Choroid plexus epithelial cell (primary cell): ENCODE results near the gene NAA30.
"Not testable (repeated sequence)": the region's sequence is repeated elsewhere in the genome, so short reads cannot be mapped to it uniquely, and the experiment has no call there.

Experiments used
- DNase-seq: peaks from one replicate; pipeline ENCODE4 v3.0.0-alpha.2; 2010; ENCODE audit warnings: low read depth
- H3K4me3 ChIP-seq: 2 replicates; pipeline ENCODE4 v1.5.1; 2011; ENCODE audit warnings: low read depth, mild to moderate bottlenecking, control low read depth, low read length, moderate library complexity
- CTCF ChIP-seq: conservative IDR thresholded peaks from 2 replicates; pipeline ENCODE4 v1.5.1; 2011; ENCODE audit warnings: low read depth, mild to moderate bottlenecking, control low read depth, inconsistent platforms, low read length, moderate library complexity

The NAA30 gene

DNA sequence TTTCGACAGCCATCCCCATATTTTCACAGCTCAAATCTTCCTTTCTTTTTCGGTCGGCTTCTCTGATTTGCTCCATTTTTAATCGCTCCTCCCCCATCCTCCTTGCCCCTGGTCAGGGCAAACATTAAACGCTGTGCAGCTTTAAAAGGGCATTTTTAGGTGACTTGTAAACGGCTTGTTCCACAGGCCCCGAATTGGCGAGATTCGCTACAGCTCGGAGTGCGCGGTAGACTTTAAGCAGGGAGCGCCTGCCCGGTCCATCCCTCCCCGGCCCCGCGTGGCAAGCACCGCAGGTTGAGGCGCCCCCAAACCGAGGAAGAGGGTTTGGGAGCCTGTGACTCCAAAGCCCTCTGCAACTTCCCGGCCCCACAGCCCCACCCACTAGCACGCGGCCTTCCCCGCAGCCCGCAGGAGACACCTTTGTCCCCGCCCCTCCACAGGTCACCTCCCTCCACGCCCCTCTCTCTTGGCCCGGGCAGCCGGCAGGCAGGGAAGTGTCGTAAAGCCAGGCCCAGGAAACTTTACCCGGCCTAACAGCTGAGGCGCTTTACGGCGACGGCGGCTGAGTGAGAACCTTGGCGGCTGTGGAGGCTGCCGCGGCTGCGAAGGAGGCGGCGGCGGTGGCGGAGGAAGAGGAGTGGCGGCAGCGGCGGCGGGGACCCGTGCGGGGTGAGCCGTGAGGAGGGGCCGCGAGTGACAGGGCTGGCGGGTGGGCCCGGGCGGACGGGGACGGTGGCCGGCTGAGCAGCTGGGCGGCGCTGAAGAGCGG lies at the start of gene NAA30:
NAA30 (plus strand) TSS at position 550 of the 769 bp plus-strand sequence. CDS start 372 bp downstream, outside the sequence.
- peak within 1 kb of the TSS; percentile 82 for H3K4me3 ChIP-seq
- DNase-seq, result peak; percentile 95
- no peak for TF ChIP-seq CTCF

- DNase-seq, H3K4me3 ChIP-seq: not testable (repeated sequence)
Observed at GRCh38 chr14:57343545-57344297, 46.7 kb upstream of the NAA30 start.

DNA sequence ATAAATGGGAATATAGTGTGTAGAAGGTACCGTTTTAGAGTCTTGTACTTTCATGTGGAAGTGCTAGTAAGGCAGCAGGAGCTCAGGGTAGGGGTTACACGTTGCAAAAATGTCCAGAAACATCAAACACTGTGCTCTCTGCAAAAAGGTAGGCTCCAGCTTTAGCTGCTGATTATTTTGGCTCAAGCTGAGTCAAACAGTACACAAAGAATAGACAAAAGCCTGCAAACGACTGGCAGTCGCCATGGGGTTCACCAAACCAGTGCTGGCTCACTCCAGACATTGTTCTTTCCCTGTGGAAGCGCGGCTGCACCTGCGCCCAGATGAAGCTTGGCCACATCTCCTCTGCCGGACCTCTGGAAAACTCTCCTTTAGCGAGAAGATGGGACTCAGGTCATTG lies 45.3 kb upstream of the NAA30 start:
- no peak overlapping the region for H3K4me3 ChIP-seq
- no peak for DNase-seq
- TF ChIP-seq CTCF, result no peak

DNA sequence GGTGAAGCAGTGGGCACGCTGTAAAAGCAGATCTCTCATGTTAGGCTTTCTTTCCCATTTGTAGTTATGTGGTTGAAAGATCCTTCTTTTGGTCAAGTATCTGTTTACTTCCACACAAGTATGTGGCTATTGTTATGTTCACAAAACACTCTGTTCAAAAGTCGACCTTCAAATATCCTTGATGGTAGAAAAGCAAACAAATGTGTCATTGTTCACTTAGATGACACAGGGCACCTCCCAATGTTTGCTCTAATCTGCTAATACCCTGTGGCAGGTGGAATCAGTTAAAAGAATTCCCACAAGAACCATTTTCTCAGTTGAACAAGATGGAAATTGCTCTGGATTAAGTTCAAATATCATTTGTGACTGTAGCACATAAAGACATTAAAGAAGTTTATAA lies 43.6 kb upstream of the NAA30 start:
- no peak for DNase-seq
- no peak for TF ChIP-seq CTCF
- no peak overlapping the region for H3K4me3 ChIP-seq

- no peak overlapping the region for H3K4me3 ChIP-seq
- TF ChIP-seq CTCF, result no peak
- peak; percentile 7 for DNase-seq
Observed at GRCh38 chr14:57352396-57353170, 37.8 kb upstream of the NAA30 start.

- no peak for DNase-seq
- TF ChIP-seq CTCF, result no peak
- H3K4me3 ChIP-seq, result no peak overlapping the region
Observed at GRCh38 chr14:57355081-57355800, 35.1 kb upstream of the NAA30 start.
